B cell (primary cell): Measurements from ENCODE around the gene GINS2.

ENCODE experiments used
- EZH2 ChIP-seq: IDR thresholded peaks from 2 replicates; pipeline ENCODE4 v1.6.1; 2012; ENCODE audit warnings: borderline replicate concordance, low read depth, mild to moderate bottlenecking, moderate library complexity, low read length; ENCODE audit not compliant: insufficient read depth, poor library complexity, severe bottlenecking
- TF ChIP-seq, protein P1 (sequence below): fragments of 200-600 bp; IDR thresholded peaks from one replicate; pipeline ENCODE4 v1.8.0; 2022; ENCODE audit warnings: antibody characterized with exemption, mild to moderate bottlenecking

- TF ChIP-seq, protein P1, sequence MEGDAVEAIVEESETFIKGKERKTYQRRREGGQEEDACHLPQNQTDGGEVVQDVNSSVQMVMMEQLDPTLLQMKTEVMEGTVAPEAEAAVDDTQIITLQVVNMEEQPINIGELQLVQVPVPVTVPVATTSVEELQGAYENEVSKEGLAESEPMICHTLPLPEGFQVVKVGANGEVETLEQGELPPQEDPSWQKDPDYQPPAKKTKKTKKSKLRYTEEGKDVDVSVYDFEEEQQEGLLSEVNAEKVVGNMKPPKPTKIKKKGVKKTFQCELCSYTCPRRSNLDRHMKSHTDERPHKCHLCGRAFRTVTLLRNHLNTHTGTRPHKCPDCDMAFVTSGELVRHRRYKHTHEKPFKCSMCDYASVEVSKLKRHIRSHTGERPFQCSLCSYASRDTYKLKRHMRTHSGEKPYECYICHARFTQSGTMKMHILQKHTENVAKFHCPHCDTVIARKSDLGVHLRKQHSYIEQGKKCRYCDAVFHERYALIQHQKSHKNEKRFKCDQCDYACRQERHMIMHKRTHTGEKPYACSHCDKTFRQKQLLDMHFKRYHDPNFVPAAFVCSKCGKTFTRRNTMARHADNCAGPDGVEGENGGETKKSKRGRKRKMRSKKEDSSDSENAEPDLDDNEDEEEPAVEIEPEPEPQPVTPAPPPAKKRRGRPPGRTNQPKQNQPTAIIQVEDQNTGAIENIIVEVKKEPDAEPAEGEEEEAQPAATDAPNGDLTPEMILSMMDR: no peak
- TF ChIP-seq EZH2: no peak
Observed at GRCh38 chr16:85733155-85733838, 44.5 kb upstream of the GINS2 start.
